Gastrocnemius medialis (tissue), 4 donors: ENCODE measurements around the gene SGCD. TPM values are rescaled to one million over a fixed set of nuclear protein-coding genes. Genes with fewer than 3 reads are reported as not detected.
A peak's percentile ranks its signal among the peaks of the same experiment; 100 is the strongest.

ENCODE experiments used
- ATAC-seq, 2 donors: fragments of 150-250 bp; one replicate each; pipeline ENCODE4 v1.9.1; 2016
- DNase-seq, 2 donors: peaks; one replicate each; pipeline ENCODE4 v3.0.0-alpha.2; 2019
- H3K27ac ChIP-seq, 4 donors: fragments of 200-600 bp; sonication (generic); 1 replicate in 1 of 4; 2 replicates in 3 of 4; pipeline ENCODE4 v1.5.1; 2016 to 2018; ENCODE audit warnings: mild to moderate bottlenecking in 2 of 4, moderate library complexity in 1 of 4
- H3K27me3 ChIP-seq, 3 donors: fragments of 200-600 bp; sonication (generic) in 2 of 3; 1 replicate in 1 of 3; 2 replicates in 2 of 3; pipeline versions ENCODE4 v1.5.1 to v1.6.0; 2016 to 2019; ENCODE audit warnings: mild to moderate bottlenecking in 1 of 3, moderate library complexity in 1 of 3
- H3K36me3 ChIP-seq, 2 donors: fragments of 200-600 bp; sonication (generic) in 1 of 2; one replicate each; pipeline ENCODE4 v1.5.1; 2017 to 2018
- H3K4me1 ChIP-seq, 2 donors: fragments of 200-600 bp; sonication (generic) in 1 of 2; one replicate each; pipeline ENCODE4 v1.5.1; 2016 to 2017; ENCODE audit warnings: mild to moderate bottlenecking in 2 of 2
- H3K4me3 ChIP-seq, 4 donors: fragments of 200-600 bp; sonication (generic) in 3 of 4; 1 replicate in 1 of 4; 2 replicates in 3 of 4; pipeline ENCODE4 v1.5.1; 2016 to 2019; ENCODE audit warnings: mild to moderate bottlenecking in 2 of 4
- H3K9me3 ChIP-seq, 3 donors: fragments of 200-600 bp; sonication (generic) in 2 of 3; 1 replicate in 1 of 3; 2 replicates in 2 of 3; pipeline ENCODE4 v1.5.1; 2016 to 2019
- POLR2A ChIP-seq, 2 donors: fragments of 450-650 bp; IDR thresholded peaks; one replicate each; pipeline ENCODE4 v1.6.1; 2017; ENCODE audit warnings: antibody characterized with exemption in 2 of 2, mild to moderate bottlenecking in 2 of 2, moderate library complexity in 2 of 2
- in situ Hi-C, 4 donors: fragments of 200-750 bp; cut with MboI; loops; one replicate each; pipeline versions ENCODE4 v1.15.0 to v1.8.0; 2017; ENCODE audit warnings: low sequenced_read_pairs in 4 of 4
- intact Hi-C: fragments of 100-400 bp; cut with DNase I; formaldehyde crosslinking; loops from one replicate; pipeline ENCODE4 v1.15.1; 2023; ENCODE audit warnings: low total_unique reads
- total RNA-seq, 4 donors: library from RNA; depleted of rRNA; stranded (reverse); fragments of >200 nt; gene quantifications; one replicate each; pipeline versions ENCODE4 v1.1.0 to v1.2.3, GENCODE V29; 2016
- TF ChIP-seq, protein P1 (sequence below), 5 experiments: fragments of 450-650 bp in 3 of 5; fragments of 200-600 bp in 2 of 5; sonication (generic) in 2 of 5; IDR thresholded peaks in 4 of 5; conservative IDR thresholded peaks in 1 of 5; 1 replicate in 4 of 5; 2 replicates in 1 of 5; pipeline ENCODE4 v1.5.1; 2016 to 2019; ENCODE audit warnings: antibody characterized with exemption in 5 of 5, mild to moderate bottlenecking in 3 of 5, moderate library complexity in 3 of 5

The SGCD gene
- total RNA-seq, 4 donors from 2014 or later, result 8.2 to 53.5 (median 35.8) TPM

DNA sequence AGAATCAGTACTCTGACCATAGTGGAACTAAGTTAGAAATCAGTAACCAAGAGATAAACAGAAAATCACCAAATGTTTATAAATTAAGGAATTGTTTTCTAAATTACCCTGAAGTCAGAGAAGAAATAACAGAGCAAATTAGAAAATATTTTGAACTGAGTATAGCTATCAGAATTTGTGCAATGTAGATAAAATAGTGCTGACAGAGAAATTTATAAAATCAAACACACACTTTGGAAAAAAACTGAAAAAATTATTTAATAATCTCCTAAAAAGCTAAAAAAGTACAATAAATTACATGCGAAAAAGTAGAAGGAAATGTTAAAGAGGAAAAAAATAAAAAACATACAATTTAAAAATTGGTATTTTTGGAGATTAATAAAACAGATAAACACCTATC lies 486.0 kb downstream of the SGCD start:
- in situ Hi-C loops, result loop anchor here in 1 of 4 donors (25.0 kb wide), 1 partner anchor 501 kb away; no protein-coding TSS in a partner anchor
- no peaks in the 10 kb centered on the region for H3K4me1 ChIP-seq
- no peaks in the 10 kb centered on the region for H3K36me3 ChIP-seq
- no peak for ATAC-seq
- intact Hi-C loops, result no loop called here
- H3K9me3 ChIP-seq, result no peaks in the 10 kb centered on the region
- H3K27ac ChIP-seq, result no peak overlapping the region
- no peaks in the 10 kb centered on the region for H3K27me3 ChIP-seq
- DNase-seq, result no peak
- no peak overlapping the region for H3K4me3 ChIP-seq
- TF ChIP-seq, protein P1, sequence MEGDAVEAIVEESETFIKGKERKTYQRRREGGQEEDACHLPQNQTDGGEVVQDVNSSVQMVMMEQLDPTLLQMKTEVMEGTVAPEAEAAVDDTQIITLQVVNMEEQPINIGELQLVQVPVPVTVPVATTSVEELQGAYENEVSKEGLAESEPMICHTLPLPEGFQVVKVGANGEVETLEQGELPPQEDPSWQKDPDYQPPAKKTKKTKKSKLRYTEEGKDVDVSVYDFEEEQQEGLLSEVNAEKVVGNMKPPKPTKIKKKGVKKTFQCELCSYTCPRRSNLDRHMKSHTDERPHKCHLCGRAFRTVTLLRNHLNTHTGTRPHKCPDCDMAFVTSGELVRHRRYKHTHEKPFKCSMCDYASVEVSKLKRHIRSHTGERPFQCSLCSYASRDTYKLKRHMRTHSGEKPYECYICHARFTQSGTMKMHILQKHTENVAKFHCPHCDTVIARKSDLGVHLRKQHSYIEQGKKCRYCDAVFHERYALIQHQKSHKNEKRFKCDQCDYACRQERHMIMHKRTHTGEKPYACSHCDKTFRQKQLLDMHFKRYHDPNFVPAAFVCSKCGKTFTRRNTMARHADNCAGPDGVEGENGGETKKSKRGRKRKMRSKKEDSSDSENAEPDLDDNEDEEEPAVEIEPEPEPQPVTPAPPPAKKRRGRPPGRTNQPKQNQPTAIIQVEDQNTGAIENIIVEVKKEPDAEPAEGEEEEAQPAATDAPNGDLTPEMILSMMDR (IDR thresholded peaks at IDR 0.05 in 4 of 5, conservative IDR thresholded peaks at IDR 0.05 in 1 of 5), result no peak
- TF ChIP-seq POLR2A (IDR thresholded peaks at IDR 0.05), result no peak

DNA sequence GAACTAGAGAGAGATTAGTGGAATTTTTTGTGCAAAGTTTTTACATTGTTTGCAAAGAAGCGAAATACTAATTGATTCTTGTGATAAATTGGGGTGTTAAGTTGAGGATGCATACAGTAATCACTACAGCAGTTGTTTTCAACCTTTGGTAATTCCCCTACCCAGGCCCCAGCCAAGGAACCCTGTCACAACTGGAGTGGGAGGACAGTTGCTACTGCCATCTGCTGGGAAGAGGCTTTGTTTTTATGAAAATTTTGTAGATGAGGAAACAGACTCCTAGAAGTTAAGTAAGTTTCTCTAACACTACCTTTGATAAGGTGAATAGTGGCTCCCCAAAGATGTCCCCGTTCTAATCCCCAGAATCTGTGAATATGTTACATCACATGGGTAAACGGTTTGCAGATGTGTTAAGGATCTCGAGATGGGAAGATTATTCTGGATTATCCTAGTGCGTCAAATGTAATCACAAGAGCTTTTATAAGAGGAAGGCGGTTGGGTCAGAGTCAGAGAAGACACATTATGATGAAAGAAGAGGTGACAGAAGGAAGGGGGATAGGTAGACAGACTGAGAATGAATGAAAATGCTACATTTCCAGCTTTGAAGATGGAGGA lies 489.1 kb downstream of the SGCD start:
- intact Hi-C loops (no loop called here), in situ Hi-C loops (loop anchor here in 2 of 4 donors (5.0 to 25.0 kb wide), 2 partner anchors 504 to 874 kb away; no protein-coding TSS in a partner anchor)
- Histone ChIP-seq H3K36me3 (no peaks in the 10 kb centered on the region), H3K27me3 (no peaks in the 10 kb centered on the region), H3K9me3 (no peaks in the 10 kb centered on the region), H3K4me3 (no peak overlapping the region), H3K4me1 (no peaks in the 10 kb centered on the region), H3K27ac (no peak overlapping the region)
- ATAC-seq (peak in 1 of 2 donors; percentile 60), DNase-seq (no peak)
- TF ChIP-seq, protein P1 (IDR thresholded peaks at IDR 0.05 in 4 of 5, conservative IDR thresholded peaks at IDR 0.05 in 1 of 5), result peak in 4 of 5 experiments; percentile 24 to 55 (median 36)
- no peak for TF ChIP-seq POLR2A (IDR thresholded peaks at IDR 0.05)
